HG02763 (cell line): ENCODE results near the gene MTUS2.

ENCODE experiments used
- ATAC-seq: cut with Tn5 transposase; IDR thresholded peaks from one replicate; pipeline ENCODE4 v1.9.1; 2021; ENCODE audit warnings: mild to moderate bottlenecking, moderate library complexity; ENCODE audit not compliant: unreplicated experiment

MTUS2 gene

DNA sequence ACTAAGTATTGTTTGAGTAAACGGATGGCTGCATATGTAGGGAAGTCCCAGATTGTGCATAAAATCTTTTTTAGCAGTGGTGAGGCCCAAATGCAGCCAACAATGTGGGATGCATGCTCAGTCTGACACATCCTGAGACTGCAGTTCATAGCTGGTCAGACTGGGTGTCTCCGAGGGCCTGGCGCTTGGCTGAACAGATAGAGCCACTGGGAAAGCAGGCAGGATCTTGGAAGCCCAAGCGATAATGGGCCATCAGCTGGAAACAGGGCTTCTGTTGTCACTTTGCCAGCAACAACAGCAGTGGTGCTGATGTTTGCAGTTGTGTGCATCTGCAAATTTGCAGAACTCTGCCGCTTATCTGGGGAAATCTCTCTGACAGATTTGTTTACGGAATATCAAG, 36.1 kb downstream of the MTUS2 start:
- no peak for ATAC-seq

- no peak for ATAC-seq
These were observed 38.9 kb downstream of the MTUS2 start for GRCh38 chr13:28859069-28859468.

DNA sequence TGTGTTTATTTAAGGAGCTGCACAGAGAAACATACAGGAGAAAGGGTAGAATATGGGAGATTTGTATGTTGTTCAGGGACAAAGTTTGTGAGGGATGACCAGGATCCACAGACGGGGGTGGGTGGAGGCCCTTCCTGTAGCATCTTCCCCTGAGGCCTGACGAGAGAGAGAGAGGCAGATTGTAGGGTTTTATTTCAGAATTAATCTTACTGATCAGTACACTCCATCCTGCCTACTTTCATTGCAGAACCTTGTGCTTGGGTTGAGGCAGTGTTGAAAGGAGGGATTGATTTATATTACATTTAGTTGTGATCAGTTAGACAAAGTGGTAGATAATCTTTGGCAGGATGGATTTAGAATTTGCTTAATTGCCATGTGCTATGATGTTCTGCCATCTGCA, 39.6 kb downstream of the MTUS2 start:
- ATAC-seq, result no peak

GRCh38 chr13:28864544-28864943, 44.4 kb downstream of the MTUS2 start:
- ATAC-seq, result no peak

DNA sequence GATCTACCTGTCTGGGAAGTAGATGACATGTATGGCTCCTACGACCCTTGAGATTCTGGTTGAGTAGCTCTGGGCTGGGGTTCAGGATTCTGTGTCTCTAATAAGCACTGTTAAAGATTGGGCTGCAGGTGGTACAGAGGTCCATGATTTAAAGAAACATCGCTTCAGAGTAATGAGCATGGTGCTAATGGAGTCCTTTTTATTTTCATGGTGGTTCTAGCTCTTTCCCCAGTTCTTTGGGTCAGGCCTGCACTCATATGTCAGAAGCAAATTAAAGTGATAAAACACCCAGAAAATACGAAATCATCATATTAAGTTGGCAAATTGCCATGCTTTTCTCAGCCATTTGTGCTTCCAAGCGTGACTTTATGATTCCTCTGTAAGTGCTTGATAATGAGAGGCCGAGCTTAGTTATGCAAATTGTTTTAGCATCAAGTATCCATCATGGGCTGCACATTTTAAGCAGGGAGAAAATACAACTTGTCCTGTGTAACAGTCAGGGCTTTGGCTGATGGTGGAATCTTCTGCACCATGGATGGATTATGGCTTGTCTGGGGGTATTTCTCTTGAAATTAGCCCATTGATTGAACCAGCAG, 45.1 kb downstream of the MTUS2 start:
- ATAC-seq, result no peak

DNA sequence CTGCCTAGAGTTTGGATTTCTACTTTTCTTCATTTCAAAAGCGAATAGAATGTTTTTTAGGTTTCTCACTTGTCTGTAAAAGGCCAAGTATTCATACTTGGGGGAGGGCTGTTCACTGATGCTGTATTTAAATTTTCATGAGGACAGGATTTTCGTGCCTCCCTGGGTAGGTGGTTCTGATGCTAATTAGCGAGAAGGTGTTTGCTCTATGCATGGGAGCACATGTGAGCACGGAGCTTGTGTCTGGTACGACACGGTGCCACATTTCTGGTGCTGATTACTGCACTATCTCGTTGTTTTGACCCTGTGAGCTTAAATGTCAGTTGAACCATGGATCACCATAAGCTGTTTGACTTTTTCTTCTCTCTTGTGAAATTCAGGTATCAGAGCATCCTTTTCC, 45.8 kb downstream of the MTUS2 start:
- ATAC-seq, result no peak

GRCh38 chr13:28866932-28867331, 46.8 kb downstream of the MTUS2 start:
- no peak for ATAC-seq

- ATAC-seq, result no peak
These were observed 47.4 kb downstream of the MTUS2 start for GRCh38 chr13:28867564-28867963.

- ATAC-seq, result no peak
These were observed 52.5 kb downstream of the MTUS2 start for GRCh38 chr13:28872427-28873176.

DNA sequence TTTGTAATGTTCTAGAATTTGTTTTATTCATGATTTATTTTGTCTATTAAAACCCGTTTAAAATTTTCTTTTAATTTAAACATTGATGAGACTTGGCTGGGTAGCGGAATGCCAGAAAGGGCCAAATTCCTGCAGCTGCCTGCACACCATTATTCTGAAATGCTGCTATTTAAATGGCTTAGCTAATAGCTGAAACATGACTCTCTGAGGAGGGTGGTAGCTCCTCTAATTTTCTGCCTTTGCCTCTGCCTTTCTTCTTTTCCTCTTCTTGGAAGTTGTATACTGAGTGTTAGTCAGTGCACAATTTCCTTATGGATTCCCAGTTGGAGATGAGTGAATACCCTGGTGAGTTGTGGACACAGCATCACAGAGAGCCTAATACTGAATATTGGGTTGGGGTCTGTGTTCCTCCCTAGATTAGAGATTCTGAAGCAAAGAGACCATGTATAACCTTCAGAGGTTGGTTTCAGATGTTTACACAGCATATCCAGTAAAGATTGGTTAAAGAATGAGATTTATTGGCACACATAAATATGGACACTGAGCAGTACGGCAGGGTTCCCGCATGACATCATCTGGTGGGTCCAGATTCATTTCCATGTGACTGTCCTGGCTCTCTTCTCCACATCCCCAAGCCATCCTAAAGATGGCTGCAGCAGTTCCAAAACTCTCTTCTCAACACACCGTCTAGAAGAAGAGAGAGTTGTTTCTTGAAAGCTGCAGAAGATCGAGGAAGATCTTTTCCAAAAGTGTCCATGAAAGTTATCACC, 55.9 kb downstream of the MTUS2 start:
- ATAC-seq, result no peak

- ATAC-seq, result no peak
These were observed 57.3 kb downstream of the MTUS2 start for GRCh38 chr13:28877408-28877807.

DNA sequence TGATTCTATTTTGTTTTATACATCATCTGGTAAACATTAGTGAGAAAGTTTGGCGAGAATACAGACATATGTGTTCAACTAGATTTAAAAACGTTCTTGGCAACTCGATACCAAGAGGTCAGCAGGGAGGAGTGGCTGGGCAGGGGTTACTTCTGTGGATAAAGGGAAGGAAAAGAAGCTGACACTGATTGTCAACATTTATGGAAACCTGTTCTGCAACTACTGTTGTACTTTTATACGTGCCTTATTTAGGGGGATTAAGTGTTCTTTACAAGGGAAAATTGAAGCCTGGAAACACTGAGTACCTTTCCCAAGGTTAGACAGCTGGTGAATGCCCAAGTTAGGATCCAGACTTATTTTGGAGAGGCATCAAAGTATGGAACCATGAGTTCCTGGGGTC, 65.0 kb downstream of the MTUS2 start:
- no peak for ATAC-seq

GRCh38 chr13:28889086-28889732, 69.1 kb downstream of the MTUS2 start:
- ATAC-seq, result no peak

- ATAC-seq, result no peak
These were observed 70.6 kb downstream of the MTUS2 start for GRCh38 chr13:28890712-28891111.

DNA sequence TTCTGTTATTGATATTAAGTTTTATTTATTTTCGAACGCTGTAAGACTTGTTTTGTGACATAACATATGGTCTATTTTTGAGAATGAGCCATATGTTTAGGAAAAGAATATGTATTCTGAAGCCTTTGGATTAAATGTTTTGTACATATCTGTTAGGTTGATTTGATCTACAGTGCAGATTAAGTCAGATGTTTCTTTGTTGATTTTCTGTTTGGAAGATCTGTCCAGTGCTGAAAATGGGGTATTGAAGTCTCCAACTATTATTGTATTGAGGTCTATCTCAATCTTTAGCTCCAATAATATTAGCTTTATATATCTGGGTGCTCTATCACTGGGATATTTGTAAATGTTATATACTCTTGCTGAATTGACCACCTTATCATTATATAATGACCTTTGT, 97.9 kb downstream of the MTUS2 start:
- ATAC-seq, result no peak

DNA sequence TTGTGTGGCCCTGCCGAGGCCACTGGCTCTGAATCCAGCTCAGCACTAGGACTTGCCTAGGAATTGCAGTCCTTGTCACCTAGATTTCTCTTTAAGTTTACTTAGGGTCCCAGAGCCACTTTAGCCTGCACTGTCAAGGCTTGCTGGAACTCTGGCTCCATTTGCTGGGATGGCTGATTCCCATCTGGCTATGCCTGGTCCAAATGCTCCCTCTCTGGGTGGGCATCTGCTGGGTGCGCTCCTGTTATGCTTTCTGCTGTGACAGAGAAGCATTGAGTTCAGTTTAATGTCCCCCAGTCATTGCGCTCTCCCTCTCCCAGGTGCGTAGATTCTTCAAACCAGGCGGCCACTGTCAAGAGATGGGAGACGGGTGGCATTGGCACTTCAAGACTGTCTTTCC, 102.2 kb downstream of the MTUS2 start:
- no peak for ATAC-seq

GRCh38 chr13:28935104-28935503, 115.0 kb downstream of the MTUS2 start:
- ATAC-seq, result no peak

DNA sequence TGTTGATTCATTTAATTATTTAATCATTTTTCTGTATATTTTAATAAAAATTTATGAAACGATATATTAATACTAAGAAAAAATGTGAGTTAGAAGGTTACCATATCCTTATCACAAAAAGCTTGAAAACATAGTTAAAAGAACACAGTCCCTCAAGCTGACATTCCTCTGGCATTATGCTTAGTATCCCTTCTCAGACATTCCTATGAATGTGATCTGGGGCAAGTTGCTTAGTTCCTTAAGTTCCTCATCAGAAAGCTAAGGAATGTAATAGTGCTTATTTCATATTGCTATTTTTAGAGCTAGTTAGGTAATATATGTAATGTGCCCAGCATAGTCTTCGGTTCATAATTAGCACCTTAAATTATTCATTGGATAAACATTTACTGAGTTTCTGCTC, 122.8 kb downstream of the MTUS2 start:
- ATAC-seq, result no peak

- ATAC-seq, result no peak
These were observed 133.7 kb downstream of the MTUS2 start for GRCh38 chr13:28953714-28954418.

DNA sequence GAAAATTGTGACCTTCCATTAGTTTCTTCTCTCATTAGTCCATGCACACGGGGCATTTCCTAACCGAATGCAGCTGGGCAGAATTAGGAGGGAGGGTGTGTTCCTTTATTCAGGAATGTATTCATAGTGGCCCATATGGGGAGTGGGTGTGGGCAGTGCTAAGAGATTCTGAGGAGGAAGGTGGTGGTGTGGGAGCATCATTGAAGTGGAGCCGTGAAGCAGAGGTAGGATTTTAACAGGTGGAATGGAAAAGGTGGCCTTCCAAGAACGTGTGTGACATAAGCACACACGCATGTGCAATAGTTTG, 134.2 kb downstream of the MTUS2 start:
- no peak for ATAC-seq

DNA sequence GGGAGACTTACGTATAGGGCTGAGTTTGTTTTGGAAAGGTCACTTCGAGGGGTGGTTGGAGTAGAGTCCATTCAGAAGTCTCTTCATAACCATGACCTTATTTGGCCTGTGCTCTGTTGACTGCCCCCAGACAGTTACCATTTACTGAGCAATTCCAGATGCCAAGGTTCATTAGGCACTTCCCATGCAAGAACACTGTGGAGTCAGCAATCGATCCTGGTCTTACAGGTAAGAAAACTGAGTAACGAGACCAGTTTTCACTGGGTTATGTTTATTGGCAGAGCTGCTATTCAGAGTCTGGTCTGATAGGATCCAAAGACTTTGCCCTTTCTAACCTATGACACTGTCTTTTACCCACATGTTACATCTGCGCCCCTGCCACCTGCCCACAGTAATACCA, 134.7 kb downstream of the MTUS2 start:
- no peak for ATAC-seq
